HG02610 (cell line): ENCODE results near the gene ZNF654.
A peak's percentile ranks its signal among the peaks of the same experiment; 100 is the strongest.
"Not testable (repeated sequence)": the region's sequence is repeated elsewhere in the genome, so short reads cannot be mapped to it uniquely, and the experiment has no call there.

ENCODE experiments used
- ATAC-seq: cut with Tn5 transposase; IDR thresholded peaks from one replicate; pipeline ENCODE4 v1.9.1; 2021; ENCODE audit warnings: mild to moderate bottlenecking, moderate library complexity; ENCODE audit not compliant: unreplicated experiment

ZNF654 gene

DNA sequence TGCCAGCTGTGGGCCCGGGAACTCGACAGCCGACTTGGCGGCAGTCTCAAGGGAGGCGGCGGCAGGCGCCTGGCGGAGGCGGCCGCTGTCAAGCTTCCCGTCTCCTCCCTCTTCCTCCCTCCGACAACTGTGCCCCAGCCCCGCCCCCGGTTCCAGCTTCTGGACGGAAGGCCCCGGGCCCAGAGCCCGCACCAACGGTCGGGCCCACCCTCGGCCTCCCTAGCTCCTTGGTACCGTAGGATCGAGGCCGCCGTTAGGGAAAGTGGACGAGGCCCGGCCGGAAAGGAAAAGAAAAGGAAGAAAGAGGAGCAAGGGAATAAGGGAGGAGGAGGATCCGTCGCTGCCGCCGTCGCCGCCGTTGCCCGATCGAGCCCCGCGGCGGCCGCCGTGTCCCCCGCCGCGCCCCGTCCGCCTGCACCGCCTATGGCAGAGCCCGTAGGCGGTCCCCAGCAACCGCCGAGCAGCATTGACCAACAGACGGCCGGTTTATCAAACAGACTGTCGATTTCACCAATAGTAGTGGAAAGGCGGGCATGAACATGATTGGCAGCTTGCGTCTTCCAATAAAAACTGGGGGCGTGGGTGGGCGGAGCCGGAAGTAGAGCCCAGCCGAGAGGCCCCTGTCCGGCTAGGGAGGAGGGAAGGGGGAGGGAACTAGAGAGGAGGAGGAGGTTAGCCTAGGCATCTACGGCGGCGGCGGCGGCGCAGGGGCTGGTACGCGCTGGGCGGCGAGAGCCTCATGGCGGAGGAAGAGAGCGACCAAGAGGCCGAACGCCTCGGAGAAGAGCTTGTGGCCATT, at the start of gene ZNF654, which contains the start of gene CGGBP1:
TSS of gene ZNF654 (plus strand) at position 675 of the 799 bp plus-strand sequence. CDS start at position 740, 65 bp downstream.
TSS of gene CGGBP1 (minus strand) at position 425 of the 799 bp plus-strand sequence. CDS start 3,029 bp downstream, outside the sequence.
- ATAC-seq = peak; percentile 95

DNA sequence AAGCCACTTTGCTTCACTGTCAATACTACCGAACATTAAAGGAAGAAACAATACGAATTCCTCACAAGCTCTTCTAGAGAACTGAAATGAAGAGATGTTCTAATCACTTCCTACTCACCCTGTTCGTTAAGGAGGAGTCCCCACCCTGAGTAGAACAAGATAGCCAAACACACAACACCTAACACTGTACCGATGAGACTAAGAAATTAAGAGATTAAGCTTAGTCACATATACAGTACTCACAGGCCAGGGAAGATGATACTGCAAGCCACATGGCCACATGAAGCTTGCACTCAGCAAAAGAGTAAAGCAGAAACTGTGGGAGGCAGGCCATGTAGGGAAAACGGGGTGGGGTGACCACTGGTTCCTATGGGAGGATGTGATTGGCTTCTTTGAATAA, 48.2 kb upstream of the ZNF654 start:
- ATAC-seq = no peak

DNA sequence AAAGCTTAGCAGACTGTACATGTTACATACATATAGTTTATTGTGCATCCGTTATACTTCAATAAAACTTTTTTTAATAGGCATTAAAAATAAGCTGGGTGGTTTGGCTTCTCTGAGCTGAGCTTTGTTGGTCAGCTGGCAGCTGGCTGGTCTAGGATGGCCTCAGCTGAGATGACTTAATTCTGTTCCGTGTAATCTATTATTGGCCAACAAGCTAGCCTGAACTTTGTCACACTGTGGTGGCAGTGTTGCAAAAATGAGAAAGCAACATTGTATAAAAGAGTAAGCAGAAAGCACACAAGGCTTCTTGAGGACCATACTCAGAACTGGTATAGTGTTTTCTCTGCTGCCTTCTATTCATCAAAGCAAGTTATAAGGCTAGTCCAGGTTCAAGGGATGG, 45.5 kb upstream of the ZNF654 start:
- no peak for ATAC-seq

- ATAC-seq = not testable (repeated sequence)
Measured at GRCh38 chr3:88015656-88016055, 43.4 kb upstream of the ZNF654 start.

- ATAC-seq = peak; percentile 98
Measured at GRCh38 chr3:88019024-88019423, 40.0 kb upstream of the ZNF654 start.

DNA sequence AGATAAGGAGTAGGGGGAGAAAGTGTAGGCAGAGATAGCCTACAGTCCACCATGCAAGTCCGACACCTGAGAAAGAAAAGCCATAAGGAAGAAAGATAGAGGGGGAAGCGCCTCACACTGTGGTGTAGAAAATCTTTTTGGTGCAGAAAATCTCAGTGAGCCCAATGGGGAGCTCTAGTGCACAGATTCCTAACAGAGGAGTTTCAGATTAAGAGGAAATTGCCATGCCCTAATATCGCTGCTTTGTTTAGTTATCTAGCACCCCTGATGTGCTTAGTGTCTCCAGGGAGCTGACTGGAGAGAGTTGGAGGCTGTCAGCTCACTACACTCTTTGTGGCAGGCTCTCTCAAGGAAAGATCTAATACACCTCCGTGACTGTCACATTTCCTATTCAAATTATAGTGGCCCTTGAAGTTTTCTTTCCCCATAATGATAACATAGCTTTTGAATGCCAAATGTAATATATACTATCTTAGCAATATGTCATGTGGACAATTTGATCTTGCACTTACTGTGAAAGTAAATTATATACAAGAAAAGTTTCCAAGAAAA, 34.0 kb upstream of the ZNF654 start:
- no peak for ATAC-seq

DNA sequence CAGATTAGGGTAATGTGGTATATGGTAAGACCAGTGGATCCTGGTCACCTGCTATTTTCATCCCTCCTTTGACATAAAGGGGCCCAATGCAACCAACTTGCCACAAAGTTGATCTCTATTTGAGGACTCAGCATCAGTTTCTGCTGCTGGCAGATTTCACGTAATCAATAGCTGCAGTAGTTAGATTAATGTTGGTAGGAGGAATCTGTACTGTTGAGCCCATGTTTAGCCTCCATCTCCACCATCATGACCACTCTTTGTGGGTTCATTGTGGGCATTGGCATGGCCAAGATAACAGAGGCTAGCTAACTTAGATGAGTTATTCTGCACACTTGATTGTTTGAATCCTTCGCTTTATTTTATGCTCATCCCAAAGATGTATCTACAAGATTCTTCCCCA, 30.2 kb upstream of the ZNF654 start:
- ATAC-seq = no peak

DNA sequence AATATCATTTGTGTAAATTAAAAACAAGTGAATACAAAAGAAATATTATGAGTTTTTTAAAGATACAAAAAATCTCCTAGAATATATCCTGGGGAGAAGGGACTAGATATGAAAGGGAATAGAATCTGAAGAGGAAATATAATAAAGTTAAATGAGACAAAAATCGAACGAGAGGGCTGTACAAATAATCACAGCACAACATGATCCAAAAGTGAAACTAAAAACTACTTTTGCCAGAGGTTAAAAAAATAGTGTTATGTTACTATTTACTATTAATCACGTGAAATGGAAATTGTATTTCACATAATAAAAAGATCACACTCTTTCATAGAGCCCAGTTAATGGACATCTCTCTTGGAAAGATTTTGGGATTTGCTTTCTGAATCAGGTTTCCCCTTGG, 28.8 kb upstream of the ZNF654 start:
- no peak for ATAC-seq

DNA sequence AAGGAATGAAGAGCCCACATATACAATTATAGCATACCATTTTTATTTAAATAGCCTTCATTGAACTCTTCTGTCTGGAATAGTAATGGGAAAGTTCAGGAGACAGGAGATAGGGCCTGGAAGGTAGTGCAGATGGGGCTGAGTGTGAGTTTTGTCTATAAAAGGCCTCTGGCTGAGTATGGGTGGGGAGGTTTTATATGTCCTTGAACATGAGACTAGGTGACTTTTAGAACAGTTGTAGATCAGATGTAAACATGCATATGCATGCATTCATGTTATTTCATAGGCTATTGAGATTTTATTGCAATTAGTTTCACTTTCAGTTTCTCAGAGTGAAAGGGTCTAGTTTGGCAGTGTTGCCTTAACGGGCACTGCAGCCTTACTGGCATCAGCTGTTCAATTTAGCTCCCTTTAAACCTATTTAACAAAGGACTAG, 27.4 kb upstream of the ZNF654 start:
- ATAC-seq = peak; percentile 68

DNA sequence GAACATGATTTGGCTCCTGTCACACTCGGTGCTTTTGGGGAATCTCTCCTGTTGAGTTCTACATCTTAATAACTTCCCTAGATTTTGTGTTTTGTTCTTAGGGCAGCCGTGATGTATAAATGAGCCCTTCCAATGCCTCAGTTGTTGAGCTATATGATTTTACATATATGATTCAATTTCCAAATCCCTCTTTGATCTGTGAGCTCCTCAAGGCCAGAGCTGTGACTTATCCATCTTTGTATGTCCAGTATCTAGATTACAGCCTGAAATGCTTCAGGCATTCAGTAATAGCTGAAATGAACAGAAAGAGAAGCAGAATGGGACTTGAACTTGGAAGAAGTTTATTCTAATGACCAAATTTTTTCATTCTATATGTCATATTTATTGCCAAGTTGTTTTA, 26.8 kb upstream of the ZNF654 start:
- ATAC-seq = no peak

- ATAC-seq = no peak
Measured at GRCh38 chr3:88033079-88033478, 26.0 kb upstream of the ZNF654 start.

GRCh38 chr3:88033808-88034207, 25.2 kb upstream of the ZNF654 start:
- ATAC-seq = no peak

GRCh38 chr3:88034491-88035275, 24.4 kb upstream of the ZNF654 start:
- no peak for ATAC-seq

DNA sequence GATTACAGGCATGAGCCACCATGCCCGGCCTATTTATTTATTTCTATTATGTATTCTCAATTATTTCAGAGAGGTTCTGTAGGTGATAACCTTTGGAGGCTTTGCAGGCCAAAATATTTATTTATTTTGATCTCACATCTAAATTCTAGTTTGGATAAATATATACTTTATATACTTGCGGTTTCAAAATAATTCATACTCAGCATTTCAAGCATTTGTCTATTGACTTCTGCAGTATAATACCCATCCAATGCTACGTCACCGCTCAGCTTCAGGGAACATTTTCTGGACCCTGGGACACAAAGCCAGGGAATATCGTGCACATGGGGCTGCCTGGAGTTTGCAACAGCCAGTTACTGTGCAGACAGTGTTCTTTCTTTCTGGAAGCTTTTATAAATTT, 22.8 kb upstream of the ZNF654 start:
- no peak for ATAC-seq

DNA sequence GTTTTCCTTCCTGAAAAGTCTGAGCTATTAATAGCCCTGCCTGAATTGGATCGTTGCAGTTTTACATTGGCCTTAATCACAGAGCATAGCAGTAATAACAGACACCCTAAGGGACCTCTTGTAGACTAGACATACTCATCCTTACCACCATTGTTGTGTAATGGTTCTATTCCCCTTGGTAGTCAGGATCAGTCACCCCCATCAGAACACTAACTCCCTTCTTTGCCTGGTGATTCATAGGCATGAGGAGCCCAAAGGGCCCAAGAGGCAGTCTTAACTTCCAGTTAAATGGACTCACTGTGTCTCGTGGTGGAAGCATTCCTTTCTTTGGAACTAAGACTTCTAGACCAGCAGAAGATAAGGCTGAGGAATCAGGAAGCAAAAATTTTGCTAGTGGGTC, 20.5 kb upstream of the ZNF654 start:
- ATAC-seq = no peak

- no peak for ATAC-seq
Measured at GRCh38 chr3:88040529-88040928, 18.5 kb upstream of the ZNF654 start.

GRCh38 chr3:88041005-88041404, 18.1 kb upstream of the ZNF654 start:
- ATAC-seq = no peak

DNA sequence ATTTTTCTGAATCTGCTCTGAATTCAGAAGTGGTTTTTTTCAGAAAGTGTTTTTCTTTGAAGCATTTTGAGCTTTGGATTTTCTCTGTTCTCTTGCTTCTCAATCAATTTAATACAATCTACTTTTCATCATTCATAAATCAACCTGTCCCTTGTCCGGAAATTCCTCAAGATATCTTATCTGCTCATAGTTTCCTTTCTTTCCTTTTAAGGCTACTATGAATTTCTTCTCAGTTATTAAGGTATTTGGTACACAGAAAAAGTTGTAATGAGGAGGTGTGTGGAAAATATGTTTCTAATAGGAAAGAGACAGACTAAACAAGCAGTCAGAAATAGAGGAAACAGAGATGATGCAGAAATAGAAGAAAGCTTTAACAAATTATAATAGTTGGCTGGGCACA, 14.6 kb upstream of the ZNF654 start:
- no peak for ATAC-seq

- no peak for ATAC-seq
Measured at GRCh38 chr3:88046766-88047165, 12.3 kb upstream of the ZNF654 start.

GRCh38 chr3:88057630-88058305, 1.3 kb upstream of the ZNF654 start:
- ATAC-seq = no peak

DNA sequence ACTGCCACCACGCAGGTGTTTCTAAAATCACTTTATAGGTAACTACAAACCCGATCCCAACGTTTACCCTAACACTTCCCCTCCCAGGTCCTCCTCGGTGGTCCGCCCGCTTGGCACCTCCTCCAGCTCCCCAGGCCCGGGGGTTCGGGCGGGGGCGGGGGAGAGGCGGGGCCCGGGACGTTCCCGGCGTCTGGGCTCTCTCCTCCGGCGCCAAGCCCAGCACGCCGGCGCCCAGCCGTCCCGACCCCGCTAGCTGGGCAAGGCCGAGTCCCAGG, 812 bp upstream of the ZNF654 start:
- no peak for ATAC-seq
